Measurements from ENCODE around the gene PDE4D.

The PDE4D gene

GRCh38 chr5:59622848-59623247, 270.7 kb downstream of the PDE4D start:
- no peak overlapping the region for H3K4me2 ChIP-seq
- H3K27me3 ChIP-seq = no peaks in the 10 kb centered on the region
- H4K20me1 ChIP-seq = no peaks in the 10 kb centered on the region
- H3K4me1 ChIP-seq = peaks cover 12% of the 10 kb centered on the region; the same call in 1 of the 2 replicates
- H3K36me3 ChIP-seq = no peaks in the 10 kb centered on the region
- H3K9me3 ChIP-seq = no peaks in the 10 kb centered on the region
- no peak overlapping the region for H3K27ac ChIP-seq
- H3K9ac ChIP-seq = no peak overlapping the region
- no peak overlapping the region for H3K4me3 ChIP-seq
- TF ChIP-seq Cebpa-rat (IDR thresholded peaks at IDR 0.05) = no peak

- H4K20me1 ChIP-seq = no peaks in the 10 kb centered on the region
- H3K27ac ChIP-seq = no peak overlapping the region
- H3K4me2 ChIP-seq = no peak overlapping the region
- no peak overlapping the region for H3K4me3 ChIP-seq
- H3K4me1 ChIP-seq = peaks cover 12% of the 10 kb centered on the region; the same call in 1 of the 2 replicates
- H3K36me3 ChIP-seq = no peaks in the 10 kb centered on the region
- no peak overlapping the region for H3K9ac ChIP-seq
- no peaks in the 10 kb centered on the region for H3K27me3 ChIP-seq
- no peaks in the 10 kb centered on the region for H3K9me3 ChIP-seq
- no peak for TF ChIP-seq Cebpa-rat (IDR thresholded peaks at IDR 0.05)
Observed at GRCh38 chr5:59621477-59621876, 272.0 kb downstream of the PDE4D start.

DNA sequence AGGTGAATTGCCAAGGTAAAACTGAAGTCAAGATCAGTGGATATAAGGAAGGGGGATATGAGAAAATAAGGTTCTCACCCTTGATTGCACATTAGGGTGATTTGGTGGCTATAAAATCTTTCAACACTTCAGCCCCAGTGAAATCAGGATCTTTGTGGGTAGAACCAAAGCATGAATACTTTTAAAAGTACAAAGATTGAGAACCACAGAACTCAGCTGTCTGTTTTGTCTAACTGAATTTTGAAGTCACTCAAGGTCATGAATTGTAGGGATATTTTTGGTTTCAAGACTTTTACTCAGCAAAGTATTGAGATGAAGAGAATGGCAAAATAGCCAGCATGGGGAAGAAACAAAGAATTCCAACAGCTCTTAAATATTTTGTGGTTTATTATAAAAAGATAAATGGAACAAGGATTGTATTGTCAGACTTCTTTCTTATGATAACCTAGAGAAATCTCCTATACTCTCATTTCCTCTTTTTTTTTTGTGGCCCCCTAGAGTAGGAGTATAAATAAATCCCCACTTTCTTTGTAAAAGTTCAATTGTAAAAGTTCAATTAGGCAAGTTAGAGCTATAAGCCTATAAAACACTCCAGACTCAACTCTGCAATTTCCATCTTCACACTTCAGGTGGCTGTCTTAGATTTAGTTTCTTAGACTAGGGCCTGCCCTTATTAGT, 272.9 kb downstream of the PDE4D start:
- Histone ChIP-seq H4K20me1 (no peaks in the 10 kb centered on the region), H3K9me3 (no peaks in the 10 kb centered on the region), H3K27me3 (no peaks in the 10 kb centered on the region), H3K36me3 (no peaks in the 10 kb centered on the region), H3K4me3 (no peak overlapping the region), H3K4me1 (peaks cover 12% of the 10 kb centered on the region; the same call in 1 of the 2 replicates), H3K27ac (no peak overlapping the region), H3K4me2 (peak overlapping the region; percentile 8; the same call in 1 of the 2 replicates), H3K9ac (no peak overlapping the region)
- no peak for TF ChIP-seq Cebpa-rat (IDR thresholded peaks at IDR 0.05)

DNA sequence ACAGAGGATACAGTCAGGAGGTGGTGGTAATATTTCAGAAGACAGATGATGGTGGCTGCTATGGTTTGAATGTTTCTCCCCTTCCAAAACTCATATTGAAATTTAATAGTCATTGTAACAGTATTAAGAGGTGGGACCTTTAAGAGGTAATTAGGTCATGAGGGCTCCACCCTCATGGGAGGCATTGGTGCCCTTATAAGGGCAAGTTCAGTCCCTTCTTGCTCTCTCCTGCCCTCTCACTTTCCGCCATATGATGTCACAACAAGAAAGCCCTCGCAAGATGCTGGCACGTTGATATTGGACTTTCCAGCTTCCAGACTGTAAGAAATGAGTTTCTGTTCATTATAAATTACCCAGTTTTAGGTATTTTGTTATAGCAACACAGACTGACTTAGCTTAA, 274.9 kb downstream of the PDE4D start:
- H3K4me2 ChIP-seq = no peak overlapping the region
- peaks cover 12% of the 10 kb centered on the region; the same call in 1 of the 2 replicates for H3K4me1 ChIP-seq
- no peak overlapping the region for H3K4me3 ChIP-seq
- no peaks in the 10 kb centered on the region for H4K20me1 ChIP-seq
- no peaks in the 10 kb centered on the region for H3K9me3 ChIP-seq
- no peak overlapping the region for H3K27ac ChIP-seq
- H3K9ac ChIP-seq = no peak overlapping the region
- no peaks in the 10 kb centered on the region for H3K27me3 ChIP-seq
- no peak for TF ChIP-seq Cebpa-rat (IDR thresholded peaks at IDR 0.05)
- H3K36me3 ChIP-seq = no peaks in the 10 kb centered on the region

GRCh38 chr5:59617186-59617771, 276.2 kb downstream of the PDE4D start:
- no peaks in the 10 kb centered on the region for H4K20me1 ChIP-seq
- no peaks in the 10 kb centered on the region for H3K27me3 ChIP-seq
- H3K9ac ChIP-seq = no peak overlapping the region
- no peak overlapping the region for H3K27ac ChIP-seq
- no peak for TF ChIP-seq Cebpa-rat (IDR thresholded peaks at IDR 0.05)
- H3K9me3 ChIP-seq = no peaks in the 10 kb centered on the region
- no peak overlapping the region for H3K4me2 ChIP-seq
- peaks cover 12% of the 10 kb centered on the region; the same call in 1 of the 2 replicates for H3K4me1 ChIP-seq
- no peak overlapping the region for H3K4me3 ChIP-seq
- H3K36me3 ChIP-seq = no peaks in the 10 kb centered on the region

DNA sequence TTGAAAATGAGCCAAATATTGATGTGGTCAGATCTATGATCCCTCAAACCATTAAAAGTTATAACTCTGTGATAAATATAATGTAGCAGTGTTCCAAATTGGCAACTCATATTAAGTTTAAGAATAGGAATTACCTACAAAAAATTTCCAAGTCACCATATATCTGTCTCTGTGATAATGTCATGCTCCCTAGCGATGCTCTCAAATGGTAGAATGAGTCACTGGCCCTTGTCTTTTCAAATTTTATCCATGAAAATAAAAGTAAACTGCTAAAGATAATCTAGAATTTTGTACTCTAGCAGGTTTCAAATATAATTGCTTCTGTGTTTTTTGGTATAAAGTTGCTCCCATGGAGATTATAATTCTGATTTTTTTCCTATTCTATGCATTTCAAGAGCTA, 277.1 kb downstream of the PDE4D start:
- Histone ChIP-seq H3K9ac (no peak overlapping the region), H3K4me1 (peaks cover 12% of the 10 kb centered on the region; the same call in 1 of the 2 replicates), H3K27ac (no peak overlapping the region), H3K4me2 (no peak overlapping the region), H3K27me3 (no peaks in the 10 kb centered on the region), H4K20me1 (no peaks in the 10 kb centered on the region), H3K4me3 (no peak overlapping the region), H3K36me3 (no peaks in the 10 kb centered on the region), H3K9me3 (no peaks in the 10 kb centered on the region)
- no peak for TF ChIP-seq Cebpa-rat (IDR thresholded peaks at IDR 0.05)

- Histone ChIP-seq H3K27ac (no peak overlapping the region), H3K27me3 (no peaks in the 10 kb centered on the region), H3K9ac (no peak overlapping the region), H3K36me3 (no peaks in the 10 kb centered on the region), H4K20me1 (no peaks in the 10 kb centered on the region), H3K9me3 (no peaks in the 10 kb centered on the region), H3K4me3 (no peak overlapping the region), H3K4me2 (no peak overlapping the region), H3K4me1 (peaks cover 4% of the 10 kb centered on the region; the same call in 1 of the 2 replicates)
- TF ChIP-seq Cebpa-rat (IDR thresholded peaks at IDR 0.05) = no peak
Observed at GRCh38 chr5:59615272-59615671, 278.3 kb downstream of the PDE4D start.

DNA sequence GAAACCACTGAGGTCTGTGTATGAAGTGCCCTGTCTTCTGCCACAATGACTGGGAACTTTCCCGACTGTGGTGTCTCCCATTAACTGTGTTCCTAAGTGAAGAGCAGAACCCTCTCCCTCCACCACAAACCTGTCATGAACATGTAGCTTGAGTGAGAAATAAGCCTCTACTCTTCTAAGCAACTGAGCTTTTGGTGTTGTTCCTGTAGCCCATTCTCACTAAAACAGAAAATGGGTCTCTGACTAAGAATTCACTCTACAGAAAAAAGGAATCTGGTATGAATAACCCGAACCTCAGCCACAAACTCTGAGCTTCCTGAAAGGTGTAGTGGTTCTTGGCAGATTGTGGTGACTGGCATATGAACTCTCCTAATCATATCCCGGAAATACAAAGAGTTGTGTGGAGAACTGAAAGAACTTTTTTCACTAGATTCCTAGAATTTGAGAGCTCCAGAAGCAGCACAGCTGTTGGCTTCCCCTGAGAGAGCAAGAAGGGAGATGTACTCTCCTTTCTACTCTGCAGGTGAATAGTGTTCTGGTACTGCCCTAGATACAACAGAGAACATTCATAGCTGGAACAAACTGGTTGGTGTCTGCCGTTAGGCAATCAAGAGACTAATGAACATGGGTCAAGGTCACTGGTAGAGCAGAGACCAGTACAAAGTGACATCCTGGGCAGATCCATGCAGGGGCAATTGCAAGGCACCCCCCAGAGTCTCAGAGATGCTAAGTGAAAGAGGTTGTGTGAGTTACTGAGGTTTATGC, 283.8 kb downstream of the PDE4D start:
- no peaks in the 10 kb centered on the region for H3K9me3 ChIP-seq
- H3K4me3 ChIP-seq = no peak overlapping the region
- H3K27me3 ChIP-seq = no peaks in the 10 kb centered on the region
- H4K20me1 ChIP-seq = no peaks in the 10 kb centered on the region
- no peak overlapping the region for H3K4me2 ChIP-seq
- no peak overlapping the region for H3K27ac ChIP-seq
- no peak for TF ChIP-seq Cebpa-rat (IDR thresholded peaks at IDR 0.05)
- H3K9ac ChIP-seq = no peak overlapping the region
- no peaks in the 10 kb centered on the region for H3K4me1 ChIP-seq
- H3K36me3 ChIP-seq = no peaks in the 10 kb centered on the region

DNA sequence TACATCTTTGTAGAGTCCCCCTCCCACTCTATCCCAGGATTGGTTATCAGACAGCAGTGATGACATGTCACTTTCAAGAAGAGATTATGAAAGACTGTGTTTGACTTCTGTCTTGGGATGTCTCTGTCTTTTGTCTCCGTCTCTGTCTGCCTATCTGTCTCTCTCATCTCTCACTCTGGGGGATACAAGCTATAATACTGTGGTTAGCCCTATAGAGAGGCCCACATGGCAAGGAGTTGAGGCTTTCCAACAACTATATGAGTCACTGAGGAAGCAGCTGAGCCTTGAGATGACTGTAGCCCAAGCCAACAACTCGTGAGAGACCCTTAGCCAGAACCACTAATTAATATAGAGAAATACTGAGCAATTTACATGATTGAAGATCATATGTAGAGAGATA, 284.8 kb downstream of the PDE4D start:
- no peak overlapping the region for H3K27ac ChIP-seq
- H3K9me3 ChIP-seq = no peaks in the 10 kb centered on the region
- H3K4me2 ChIP-seq = no peak overlapping the region
- H3K27me3 ChIP-seq = no peaks in the 10 kb centered on the region
- no peaks in the 10 kb centered on the region for H3K4me1 ChIP-seq
- no peaks in the 10 kb centered on the region for H4K20me1 ChIP-seq
- no peak overlapping the region for H3K4me3 ChIP-seq
- no peak for TF ChIP-seq Cebpa-rat (IDR thresholded peaks at IDR 0.05)
- H3K9ac ChIP-seq = no peak overlapping the region
- no peaks in the 10 kb centered on the region for H3K36me3 ChIP-seq
